K562 (cell line): Measurements from ENCODE around the gene TBC1D9.

Source experiments
- ATF1 ChIP-seq, 2 experiments: fragments of 450-650 bp in 1 of 2; IDR thresholded peaks; 2 replicates each; pipeline ENCODE4 v1.6.1; 2016; ENCODE audit warnings: missing compliant biosample characterization in 1 of 2, missing genetic modification characterization in 1 of 2
- CBX2 ChIP-seq: fragments of 200-600 bp; sonication (generic); IDR thresholded peaks from one replicate; pipeline ENCODE4 v1.6.1; 2012; ENCODE audit warnings: mild to moderate bottlenecking, low read length, inconsistent platforms; ENCODE audit not compliant: insufficient read depth, poor library complexity, severe bottlenecking
- CHD2 ChIP-seq: IDR thresholded peaks from 2 replicates; pipeline ENCODE4 v1.6.1; 2011; ENCODE audit warnings: low read depth, low read length
- CTCF ChIP-seq, 3 experiments: IDR thresholded peaks in 2 of 3; conservative IDR thresholded peaks in 1 of 3; 2 replicates each; pipeline ENCODE4 v1.5.1; 2011 to 2012; ENCODE audit warnings: low read length in 3 of 3, mild to moderate bottlenecking in 3 of 3, control low read depth in 2 of 3, improper control_type of control experiment in 1 of 3, inconsistent platforms in 1 of 3, low read depth in 1 of 3, mixed read lengths in 1 of 3, moderate library complexity in 1 of 3; ENCODE audit not compliant: insufficient read depth in 2 of 3
- JUND ChIP-seq, 2 experiments: IDR thresholded peaks; 2 replicates in 1 of 2; 3 replicates in 1 of 2; pipeline ENCODE4 v1.6.1; 2011; ENCODE audit warnings: borderline replicate concordance in 2 of 2, low read depth in 2 of 2, low read length in 2 of 2, improper control_type of control experiment in 1 of 2, missing biosample characterization in 1 of 2, missing genetic modification characterization in 1 of 2, missing genetic modification reagents in 1 of 2
- KDM1A ChIP-seq, 2 experiments: fragments of 450-650 bp; IDR thresholded peaks; 2 replicates each; pipeline ENCODE4 v1.6.1; 2016; ENCODE audit warnings: mild to moderate bottlenecking in 2 of 2
- MAX ChIP-seq: sonication (generic); formaldehyde crosslinking; IDR thresholded peaks from 2 replicates; pipeline ENCODE4 v1.9.0; 2022; ENCODE audit warnings: mild to moderate bottlenecking, missing genetic modification reagents
- MXI1 ChIP-seq: IDR thresholded peaks from 2 replicates; pipeline ENCODE4 v1.6.1; 2011; ENCODE audit warnings: low read depth, mild to moderate bottlenecking, improper control_type of control experiment, low read length
- NELFE ChIP-seq: IDR thresholded peaks from 2 replicates; pipeline ENCODE4 v1.6.1; 2011; ENCODE audit warnings: mild to moderate bottlenecking; ENCODE audit not compliant: insufficient read depth, insufficient read length
- RAD21 ChIP-seq, 2 experiments: fragments of 250-450 bp in 1 of 2; fragments of 450-650 bp in 1 of 2; sonication (Bioruptor Pico) in 1 of 2; formaldehyde crosslinking in 1 of 2; IDR thresholded peaks in 1 of 2; conservative IDR thresholded peaks in 1 of 2; 2 replicates each; pipeline versions ENCODE4 v1.4.0 to v1.8.0; 2020 to 2022; ENCODE audit warnings: mild to moderate bottlenecking in 2 of 2, moderate library complexity in 1 of 2
- USF2 ChIP-seq: sonication (generic); formaldehyde crosslinking; IDR thresholded peaks from 2 replicates; pipeline ENCODE4 v1.5.0; 2020; ENCODE audit warnings: missing genetic modification reagents

GRCh38 chr4:140781596-140781995 is 25.4 kb upstream of the TBC1D9 start:
- TF ChIP-seq KDM1A (IDR thresholded peaks at IDR 0.05): no peak
- TF ChIP-seq JUND (IDR thresholded peaks at IDR 0.05; ENCODE audit: borderline replicate concordance, low read depth, low read length): no peak
- TF ChIP-seq JUND (tag; IDR thresholded peaks at IDR 0.05; ENCODE audit: borderline replicate concordance, low read depth, low read length): no peak
- TF ChIP-seq NELFE: no peak
- no peak for TF ChIP-seq MAX (CRISPR knock-in tag)
- no peak for TF ChIP-seq RAD21 (CRISPR knock-in tag; conservative IDR thresholded peaks at IDR 0.05 in 1 of 2, IDR thresholded peaks at IDR 0.05 in 1 of 2)
- TF ChIP-seq CTCF (IDR thresholded peaks at IDR 0.05 in 2 of 3, conservative IDR thresholded peaks at IDR 0.05 in 1 of 3; ENCODE audit: insufficient read depth in 2 of 3, low read depth in 1 of 3, low read length in 3 of 3): no peak
- TF ChIP-seq MXI1: no peak
- no peak for TF ChIP-seq CHD2
- TF ChIP-seq CBX2: no peak
- no peak for TF ChIP-seq ATF1 (CRISPR knock-in tag; IDR thresholded peaks at IDR 0.05)
- TF ChIP-seq ATF1 (tag; IDR thresholded peaks at IDR 0.05): no peak
- TF ChIP-seq USF2 (CRISPR knock-in tag): no peak
